EH (cell line): ENCODE measurements around the gene MFGE8.
A peak's percentile ranks its signal among the peaks of the same experiment; 100 is the strongest.

ENCODE experiments used
- DNase-seq: peaks from one replicate; pipeline ENCODE4 v3.0.0-alpha.2; 2015; ENCODE audit warnings: low read depth

Gene MFGE8

GRCh38 chr15:88920186-88920891, 7.2 kb upstream of the MFGE8 start:
- DNase-seq, result peak; percentile 86

GRCh38 chr15:88918738-88919137, 5.6 kb upstream of the MFGE8 start:
- peak; percentile 99 for DNase-seq

- DNase-seq, result no peak
These were observed 4.6 kb upstream of the MFGE8 start for GRCh38 chr15:88917760-88918159.

GRCh38 chr15:88915354-88915753, 2.2 kb upstream of the MFGE8 start:
- no peak for DNase-seq

- DNase-seq, result no peak
These were observed 631 bp upstream of the MFGE8 start for GRCh38 chr15:88913850-88914169.

- peak; percentile 49 for DNase-seq
These were observed 668 bp downstream of the MFGE8 start for GRCh38 chr15:88912500-88912921.

- DNase-seq, result peak; percentile 63
These were observed 1.4 kb downstream of the MFGE8 start for GRCh38 chr15:88911766-88912118.

- DNase-seq, result peak; percentile 40
These were observed 3.0 kb downstream of the MFGE8 start for GRCh38 chr15:88909956-88910831.

GRCh38 chr15:88908697-88909621, 4.2 kb downstream of the MFGE8 start:
- DNase-seq, result peak; percentile 50

- DNase-seq, result no peak
These were observed 5.1 kb downstream of the MFGE8 start for GRCh38 chr15:88908123-88908522.

- no peak for DNase-seq
These were observed 6.1 kb downstream of the MFGE8 start for GRCh38 chr15:88907111-88907510.

GRCh38 chr15:88906551-88906950, 6.6 kb downstream of the MFGE8 start:
- DNase-seq, result no peak

- no peak for DNase-seq
These were observed 7.0 kb downstream of the MFGE8 start for GRCh38 chr15:88906130-88906529.

- no peak for DNase-seq
These were observed 7.6 kb downstream of the MFGE8 start for GRCh38 chr15:88905576-88905975.

- peak; percentile 84 for DNase-seq
These were observed 8.4 kb downstream of the MFGE8 start for GRCh38 chr15:88904624-88905327.

GRCh38 chr15:88904257-88904623, 8.9 kb downstream of the MFGE8 start:
- DNase-seq, result no peak

GRCh38 chr15:88902846-88903245, 10.3 kb downstream of the MFGE8 start:
- DNase-seq, result no peak

GRCh38 chr15:88902221-88902835, 10.9 kb downstream of the MFGE8 start:
- DNase-seq, result no peak

- DNase-seq, result no peak
These were observed 11.5 kb downstream of the MFGE8 start for GRCh38 chr15:88901508-88902220.

- DNase-seq, result no peak
These were observed 12.2 kb downstream of the MFGE8 start for GRCh38 chr15:88900982-88901418.
